GM19238 (cell line): Measurements from ENCODE around the gene REEP6.
"Not testable (repeated sequence)": the region's sequence is repeated elsewhere in the genome, so short reads cannot be mapped to it uniquely, and the experiment has no call there.

Experiments used
- DNase-seq: peaks from one replicate; pipeline ENCODE4 v3.0.0; 2011; ENCODE audit warnings: low spot score; ENCODE audit not compliant: insufficient read length

REEP6 gene

GRCh38 chr19:1522838-1523237 lies 31.9 kb downstream of the REEP6 start:
- DNase-seq = no peak

GRCh38 chr19:1523412-1524286 lies 32.7 kb downstream of the REEP6 start, which contains the start of gene PLK5:
Gene PLK5 (plus strand): TSS chr19:1524077. CDS start chr19:1526997, 2,920 bp downstream.
- no peak for DNase-seq

DNA sequence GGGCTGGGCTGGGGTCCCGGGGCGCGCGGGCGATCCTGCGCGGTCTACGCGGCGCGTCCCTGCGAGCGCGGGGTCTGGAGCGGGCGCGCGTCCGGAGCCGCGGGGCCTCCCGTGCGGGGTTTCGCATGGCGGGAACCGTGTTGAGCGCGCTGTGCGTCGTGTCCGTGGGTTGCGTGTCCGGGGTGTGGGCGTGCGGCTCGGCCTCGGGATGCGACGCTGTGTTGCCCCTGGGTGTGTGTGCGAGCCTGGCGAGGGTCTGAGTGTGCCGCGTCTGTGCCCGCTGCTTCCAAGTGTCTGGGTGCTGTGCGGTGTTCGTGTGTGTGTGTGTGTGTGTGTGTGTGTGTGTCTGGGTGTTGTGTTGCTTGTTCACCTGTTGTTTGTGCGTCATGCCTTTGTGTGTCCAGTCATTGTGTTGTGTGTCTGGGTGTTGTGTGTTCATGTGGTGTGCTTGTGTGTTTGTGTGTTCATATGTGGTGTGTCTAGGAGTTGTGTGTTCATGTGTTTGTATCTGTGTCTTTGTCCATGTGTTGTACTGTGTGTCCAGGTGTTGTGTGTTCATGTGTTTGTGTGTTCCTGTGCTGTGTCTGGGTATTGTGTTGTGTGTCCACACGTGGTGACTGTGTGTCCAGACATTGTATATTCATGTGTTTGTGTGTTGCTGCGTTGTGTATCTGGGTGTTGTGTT lies 33.4 kb downstream of the REEP6 start:
- DNase-seq = no peak

- DNase-seq = no peak
Observed at GRCh38 chr19:1524972-1525325, 34.0 kb downstream of the REEP6 start.

DNA sequence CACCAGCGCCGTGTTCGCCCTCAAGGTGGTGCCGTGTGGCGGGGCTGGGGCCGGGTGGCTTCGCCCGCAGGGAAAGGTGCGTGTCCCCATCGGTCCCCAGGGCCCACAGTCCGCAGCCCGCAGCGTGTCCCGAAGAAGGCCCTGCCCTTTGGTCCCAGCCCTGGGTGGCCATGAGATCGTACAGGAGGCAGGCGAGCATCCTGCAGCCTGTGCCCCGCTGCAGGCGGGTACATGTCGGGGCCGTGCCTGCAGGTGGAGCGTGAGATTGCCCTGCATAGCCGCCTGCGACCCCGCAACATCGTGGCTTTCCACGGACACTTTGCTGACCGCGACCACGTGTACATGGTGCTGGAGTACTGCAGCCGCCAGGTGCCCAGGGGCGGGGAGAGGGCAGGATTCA lies 34.4 kb downstream of the REEP6 start:
- no peak for DNase-seq

GRCh38 chr19:1526066-1526778 lies 35.2 kb downstream of the REEP6 start:
- DNase-seq = no peak

DNA sequence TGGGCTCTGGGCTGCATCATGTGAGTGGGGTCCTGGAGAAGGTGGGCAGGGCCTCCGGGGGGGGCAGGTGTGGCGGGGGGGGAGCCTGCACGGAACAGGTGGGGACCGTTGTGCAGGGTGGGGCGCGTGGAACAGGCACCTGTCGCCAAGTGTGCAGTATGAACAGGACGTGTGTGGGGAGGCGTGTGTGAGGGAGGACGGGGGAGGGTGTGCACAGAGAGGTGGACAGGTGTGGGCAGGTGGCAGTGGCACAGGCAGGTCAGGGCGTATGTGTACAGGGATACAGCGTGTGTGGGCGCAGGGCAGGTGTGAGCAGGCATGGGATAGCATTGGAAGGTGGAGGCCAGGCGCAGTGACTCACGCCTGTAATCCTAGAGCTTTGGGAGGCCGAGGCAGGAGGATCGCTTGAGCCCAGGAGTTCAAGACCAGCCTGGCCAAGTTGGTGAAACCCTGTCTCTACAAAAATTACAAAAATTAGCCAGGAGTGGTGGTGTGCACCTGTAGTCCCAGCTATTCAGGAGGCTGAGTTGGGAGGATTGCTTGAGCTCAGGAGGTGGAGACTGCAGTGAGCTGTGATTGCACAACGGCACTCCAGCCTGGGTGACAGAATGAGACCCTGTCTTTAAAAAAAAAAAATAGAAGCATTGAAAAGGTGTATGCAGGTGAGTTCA lies 36.1 kb downstream of the REEP6 start:
- DNase-seq = no peak

- DNase-seq = no peak
Observed at GRCh38 chr19:1527650-1528309, 36.8 kb downstream of the REEP6 start.

DNA sequence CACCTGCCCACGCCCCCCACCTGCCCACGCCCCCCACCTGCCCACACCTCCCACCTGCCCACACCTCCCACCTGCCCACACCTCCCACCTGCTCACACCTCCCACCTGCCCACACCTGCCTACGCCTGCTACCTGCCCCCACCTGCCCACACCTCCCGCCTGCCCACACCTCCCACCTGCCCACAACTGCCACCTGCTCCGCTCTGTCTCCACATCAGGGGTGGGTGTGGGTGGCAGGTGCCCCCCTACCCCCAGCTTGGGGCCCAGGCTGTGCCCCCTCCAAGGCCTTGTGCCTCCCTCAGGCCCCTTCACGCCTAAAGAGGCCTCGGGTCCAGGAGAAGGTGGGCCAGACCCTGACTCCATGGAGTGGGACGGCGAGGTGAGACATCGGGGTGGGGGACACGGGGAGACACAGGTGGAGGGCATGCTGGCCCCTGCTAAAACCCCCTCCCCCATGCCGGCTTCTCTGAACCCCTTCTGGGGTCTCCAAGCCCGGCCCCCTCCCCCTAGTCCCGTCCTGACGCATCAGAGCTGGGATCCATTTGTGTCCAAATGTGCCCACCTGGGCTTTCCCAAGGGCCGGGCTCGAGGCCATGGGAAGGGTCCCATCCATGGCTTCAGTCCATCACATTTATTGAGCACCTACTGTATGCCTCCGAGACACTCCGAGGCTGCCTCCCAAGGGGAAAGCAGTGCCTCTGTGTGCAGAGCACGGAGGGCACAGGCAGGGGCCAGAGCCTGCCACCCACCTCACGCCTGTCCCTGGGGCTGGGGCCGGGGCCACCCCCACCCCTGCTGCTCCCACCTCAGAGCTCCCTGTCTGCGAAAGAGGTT lies 37.8 kb downstream of the REEP6 start:
- no peak for DNase-seq

DNA sequence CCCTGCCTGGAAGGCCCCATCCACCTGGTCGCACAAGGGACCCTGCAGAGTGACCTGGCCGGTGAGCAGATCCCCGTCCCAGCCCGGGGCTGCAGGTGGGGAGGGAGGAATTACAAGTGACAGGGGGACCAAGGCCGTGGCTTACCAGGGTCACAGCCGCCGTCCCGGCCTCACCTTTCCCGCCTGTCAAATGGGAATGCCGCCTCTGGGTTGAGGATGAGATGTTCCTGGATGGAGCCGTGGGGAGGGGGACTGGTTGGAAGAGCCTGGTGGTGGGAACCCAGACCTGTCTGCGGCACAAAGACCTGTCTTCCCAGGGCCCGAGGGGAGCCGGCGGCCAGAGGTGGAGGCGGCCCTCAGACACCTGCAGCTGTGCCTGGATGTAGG lies 38.4 kb downstream of the REEP6 start:
- no peak for DNase-seq

DNA sequence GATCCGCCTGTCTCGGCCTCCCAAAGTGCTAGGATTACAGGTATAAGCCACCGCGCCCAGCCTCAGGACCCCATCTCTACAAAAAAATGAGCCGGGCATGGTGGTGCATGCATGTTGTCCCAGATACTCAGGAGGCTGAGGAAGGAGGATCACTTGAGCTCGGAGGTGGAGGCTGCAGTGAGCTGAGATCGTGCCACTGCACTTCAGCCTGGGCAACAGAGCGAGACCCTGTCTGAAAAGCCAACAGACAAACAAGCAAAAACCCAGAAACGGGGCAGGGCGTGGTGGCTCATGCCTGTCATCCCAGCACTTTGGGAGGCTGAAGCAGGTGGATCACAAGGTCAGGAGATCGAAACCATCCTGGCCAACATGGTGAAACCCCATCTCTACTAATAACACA lies 39.9 kb downstream of the REEP6 start:
- DNase-seq = not testable (repeated sequence)

DNA sequence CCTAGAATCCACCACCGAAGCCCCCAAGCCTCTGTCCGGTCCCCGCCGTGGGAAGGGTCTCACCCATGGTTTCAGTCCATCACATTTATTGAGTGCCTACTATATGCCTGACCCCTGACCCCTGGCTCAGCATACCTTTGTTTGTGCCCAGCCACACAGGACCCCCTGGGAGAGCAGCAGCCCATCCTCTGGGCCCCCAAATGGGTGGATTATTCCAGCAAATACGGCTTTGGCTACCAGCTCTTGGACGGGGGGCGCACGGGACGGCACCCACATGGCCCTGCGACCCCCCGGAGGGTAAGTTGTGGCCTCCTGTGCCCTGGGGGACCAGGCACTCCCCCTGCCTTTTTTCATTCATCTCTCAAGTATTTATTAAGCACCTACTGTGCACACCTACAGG lies 40.6 kb downstream of the REEP6 start:
- no peak for DNase-seq

DNA sequence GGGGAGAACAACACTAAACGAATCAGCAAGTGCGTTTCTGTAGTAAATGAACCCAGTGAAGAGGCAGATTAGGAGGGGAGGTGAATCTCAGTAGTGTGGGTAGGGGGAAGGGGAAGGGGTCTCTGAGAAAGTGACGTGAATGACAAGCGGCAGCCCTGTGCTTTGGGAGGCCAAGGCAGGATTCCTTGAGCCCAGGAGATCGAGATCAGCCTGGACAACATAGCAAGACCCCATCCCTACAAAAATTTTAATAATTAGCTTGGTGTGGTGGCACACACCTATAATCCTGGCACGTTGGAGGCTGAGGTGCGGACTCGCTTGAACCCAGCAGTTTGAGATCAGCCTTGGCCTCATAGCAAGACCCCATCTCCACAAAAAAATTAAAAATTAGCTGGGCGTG lies 41.0 kb downstream of the REEP6 start:
- DNase-seq = no peak

GRCh38 chr19:1533510-1534150 lies 42.6 kb downstream of the REEP6 start:
- DNase-seq = no peak

DNA sequence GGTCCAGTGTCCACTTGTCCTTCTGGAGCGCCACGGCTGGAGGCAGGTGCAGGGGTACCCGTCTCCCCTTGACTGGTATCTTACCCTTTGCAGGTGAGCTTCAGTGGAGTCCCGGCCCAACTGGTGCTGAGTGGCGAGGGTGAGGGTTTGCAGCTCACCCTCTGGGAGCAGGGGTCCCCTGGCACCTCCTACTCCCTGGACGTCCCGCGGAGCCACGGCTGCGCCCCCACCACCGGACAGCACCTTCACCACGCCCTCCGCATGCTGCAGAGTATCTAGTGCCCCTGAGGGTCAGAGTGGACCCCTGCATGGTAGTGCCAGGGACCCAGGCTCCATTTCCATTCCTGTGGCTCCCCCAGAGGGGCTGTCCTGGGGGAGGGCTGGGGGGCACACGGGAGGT lies 44.0 kb downstream of the REEP6 start:
- DNase-seq = no peak

- not testable (repeated sequence) for DNase-seq
Observed at GRCh38 chr19:1535699-1536098, 44.7 kb downstream of the REEP6 start.

- no peak for DNase-seq
Observed at GRCh38 chr19:1538978-1539377, 48.0 kb downstream of the REEP6 start.

DNA sequence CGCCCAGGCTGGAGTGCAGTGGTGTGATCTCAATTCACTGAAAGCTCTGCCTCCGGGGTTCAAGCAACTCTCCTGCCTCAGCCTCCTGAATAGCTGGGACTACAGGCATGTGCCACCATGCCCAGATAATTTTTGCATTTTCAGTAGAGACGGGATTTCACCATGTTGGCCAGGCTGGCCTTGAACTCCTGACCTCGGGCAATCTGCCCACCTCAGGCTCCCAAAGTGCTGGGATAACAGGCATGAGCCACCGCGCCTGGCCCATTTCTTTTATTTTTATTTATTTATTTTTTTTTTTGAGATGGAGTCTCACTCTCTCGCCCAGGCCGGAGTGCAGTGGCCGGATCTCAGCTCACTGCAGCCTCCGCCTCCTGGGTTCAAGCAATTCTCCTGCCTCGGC lies 48.8 kb downstream of the REEP6 start:
- DNase-seq = not testable (repeated sequence)

GRCh38 chr19:1540365-1540925 lies 49.5 kb downstream of the REEP6 start:
- DNase-seq = no peak
